ENCODE measurements around the gene EPHA10. TPM values are rescaled to one million over a fixed set of nuclear protein-coding genes. Genes with fewer than 3 reads are reported as not detected.

EPHA10 gene
- total RNA-seq, 2 experiments from 2014 or later = not detected

DNA sequence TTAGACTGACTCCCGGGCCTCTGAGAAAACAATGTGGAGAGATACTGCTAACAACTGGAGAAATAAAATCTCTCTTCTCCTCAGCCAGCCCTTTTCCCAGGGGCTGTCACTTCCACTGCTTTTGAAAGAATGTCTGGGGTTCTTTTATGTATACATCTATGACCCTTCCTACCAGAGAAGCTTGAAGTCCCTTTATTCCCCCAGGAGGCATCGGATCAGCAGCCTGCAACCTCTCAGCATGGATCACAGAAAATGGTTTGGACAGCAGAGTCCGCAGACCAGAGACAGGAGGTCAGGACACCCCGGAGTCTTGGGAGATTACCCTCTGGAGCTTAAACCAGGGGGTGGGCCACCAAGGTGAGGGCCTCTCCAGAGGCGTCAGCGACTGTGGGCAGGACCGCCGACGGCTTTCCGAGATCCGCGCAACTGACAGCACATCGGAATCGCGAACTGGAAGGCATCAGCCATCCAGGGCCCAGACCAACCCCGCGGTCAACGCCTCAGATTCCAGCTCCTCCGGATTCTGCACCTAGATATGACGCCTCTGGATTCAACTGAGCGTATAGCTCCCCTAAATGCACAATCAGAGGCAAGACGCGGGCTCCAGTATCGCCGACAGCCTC is 1.0 kb downstream of the EPHA10 start:
- ChIA-PET POLR2A (no interaction called here), CTCF (interaction anchor here (1.6 kb wide), 1 partner anchor 96 kb away, joined by 4 read pairs; no protein-coding TSS in a partner anchor)
- H3K27me3 Mint-ChIP-seq = peaks cover 58% of the 10 kb centered on the region
- no peak overlapping the region for H3K4me3 Mint-ChIP-seq
- no peaks in the 10 kb centered on the region for H3K36me3 Mint-ChIP-seq (ENCODE audit: low read depth)
- DNase-seq = no peak
- H3K4me1 Mint-ChIP-seq = peaks cover 7% of the 10 kb centered on the region
- no peaks in the 10 kb centered on the region for H3K9me3 Mint-ChIP-seq
- H3K27ac Mint-ChIP-seq = no peak overlapping the region

DNA sequence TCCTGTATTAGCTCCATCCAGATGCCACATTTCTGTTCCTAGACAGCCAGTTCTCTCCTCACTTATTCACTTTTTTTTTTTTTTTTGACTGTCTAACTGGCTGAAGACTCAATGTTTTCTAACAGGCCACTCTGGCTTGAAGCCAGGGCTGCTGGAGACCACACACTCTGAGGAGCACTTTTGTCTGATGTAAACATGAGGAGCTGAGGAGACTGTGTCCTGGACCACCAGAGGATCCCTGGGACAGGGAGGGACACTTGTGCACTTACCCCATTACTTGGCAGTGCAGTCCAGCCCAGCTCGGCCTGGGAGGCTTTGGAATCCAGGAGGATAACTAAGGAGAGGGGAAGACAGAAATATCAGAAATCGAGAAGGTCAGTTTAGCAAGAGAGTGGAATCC is 2.4 kb downstream of the EPHA10 start:
- no peak overlapping the region for H3K4me3 Mint-ChIP-seq
- H3K36me3 Mint-ChIP-seq (ENCODE audit: low read depth) = no peaks in the 10 kb centered on the region
- POLR2A ChIA-PET = no interaction called here
- no peak overlapping the region for H3K27ac Mint-ChIP-seq
- H3K4me1 Mint-ChIP-seq = peaks cover 7% of the 10 kb centered on the region
- CTCF ChIA-PET = no interaction called here
- DNase-seq = no peak
- peaks cover 50% of the 10 kb centered on the region for H3K27me3 Mint-ChIP-seq
- H3K9me3 Mint-ChIP-seq = no peaks in the 10 kb centered on the region

DNA sequence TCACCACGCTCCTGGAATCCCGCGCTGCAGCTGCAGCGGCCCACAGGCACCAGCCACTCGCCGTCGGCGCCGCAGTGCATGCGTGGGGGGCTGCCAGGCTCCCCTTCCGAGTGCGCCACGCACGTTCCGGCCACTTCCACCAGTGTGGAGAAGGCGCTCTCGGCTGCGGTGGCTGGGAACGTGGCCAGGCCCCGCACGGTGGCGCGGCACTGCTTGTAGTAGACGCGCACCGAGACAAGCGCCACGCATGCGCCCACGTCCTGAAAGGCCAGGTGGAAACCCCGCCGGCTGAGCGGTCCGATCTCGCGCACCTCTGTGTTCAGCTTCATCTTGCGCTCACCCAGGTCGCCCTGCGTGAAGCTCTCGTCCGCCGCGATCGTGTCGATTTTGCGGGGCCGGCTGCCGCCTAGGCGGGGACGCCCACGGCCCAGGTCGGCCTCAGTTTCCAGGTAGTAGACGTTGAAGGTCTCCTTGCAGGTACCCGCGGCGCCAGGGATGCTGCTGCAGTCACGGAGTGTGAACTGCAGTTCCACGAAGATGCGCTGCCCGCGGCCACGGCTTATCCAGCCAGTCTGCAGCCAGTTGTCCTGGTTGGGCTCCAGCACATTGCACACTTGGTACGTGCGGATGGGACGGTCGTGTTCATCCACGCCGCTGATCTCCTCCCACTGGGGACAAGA is 3.4 kb downstream of the EPHA10 start:
- peaks cover 7% of the 10 kb centered on the region for H3K4me1 Mint-ChIP-seq
- no peaks in the 10 kb centered on the region for H3K36me3 Mint-ChIP-seq (ENCODE audit: low read depth)
- H3K4me3 Mint-ChIP-seq = no peak overlapping the region
- no peaks in the 10 kb centered on the region for H3K9me3 Mint-ChIP-seq
- peaks cover 43% of the 10 kb centered on the region for H3K27me3 Mint-ChIP-seq
- no peak overlapping the region for H3K27ac Mint-ChIP-seq
- ChIA-PET CTCF (no interaction called here), POLR2A (no interaction called here)
- DNase-seq = no peak

DNA sequence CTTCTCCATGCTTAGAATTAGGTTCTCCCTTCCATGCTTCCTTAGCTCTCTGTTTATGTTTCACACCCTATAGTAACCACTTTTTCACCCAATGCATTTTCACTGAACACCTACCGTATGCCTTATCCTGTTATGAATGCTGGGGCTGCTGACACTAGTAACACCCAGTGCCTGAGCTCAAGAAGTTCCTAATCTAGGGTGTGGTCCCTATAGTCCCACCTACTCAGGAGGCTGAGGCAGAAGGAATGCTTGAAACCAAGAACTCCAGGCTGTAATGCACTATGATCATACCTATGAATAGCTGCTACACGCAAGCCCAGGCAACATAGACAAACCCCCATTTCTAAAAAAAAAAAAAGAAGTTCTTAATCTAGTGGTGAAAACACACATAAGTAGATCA is 5.5 kb downstream of the EPHA10 start:
- Mint-ChIP-seq H3K9me3 (no peaks in the 10 kb centered on the region), H3K27ac (no peak overlapping the region), H3K27me3 (peaks cover 38% of the 10 kb centered on the region), H3K4me3 (no peak overlapping the region), H3K4me1 (peaks cover 3% of the 10 kb centered on the region), H3K36me3 (ENCODE audit: low read depth) (no peaks in the 10 kb centered on the region)
- ChIA-PET POLR2A (no interaction called here), CTCF (no interaction called here)
- no peak for DNase-seq

- ChIA-PET CTCF (no interaction called here), POLR2A (no interaction called here)
- H3K4me1 Mint-ChIP-seq = peaks cover 12% of the 10 kb centered on the region
- no peak overlapping the region for H3K27ac Mint-ChIP-seq
- H3K36me3 Mint-ChIP-seq (ENCODE audit: low read depth) = no peaks in the 10 kb centered on the region
- peaks cover 43% of the 10 kb centered on the region for H3K27me3 Mint-ChIP-seq
- no peaks in the 10 kb centered on the region for H3K9me3 Mint-ChIP-seq
- no peak for DNase-seq
- H3K4me3 Mint-ChIP-seq = no peak overlapping the region
Measured at GRCh38 chr1:37755951-37756560, 8.9 kb downstream of the EPHA10 start.

DNA sequence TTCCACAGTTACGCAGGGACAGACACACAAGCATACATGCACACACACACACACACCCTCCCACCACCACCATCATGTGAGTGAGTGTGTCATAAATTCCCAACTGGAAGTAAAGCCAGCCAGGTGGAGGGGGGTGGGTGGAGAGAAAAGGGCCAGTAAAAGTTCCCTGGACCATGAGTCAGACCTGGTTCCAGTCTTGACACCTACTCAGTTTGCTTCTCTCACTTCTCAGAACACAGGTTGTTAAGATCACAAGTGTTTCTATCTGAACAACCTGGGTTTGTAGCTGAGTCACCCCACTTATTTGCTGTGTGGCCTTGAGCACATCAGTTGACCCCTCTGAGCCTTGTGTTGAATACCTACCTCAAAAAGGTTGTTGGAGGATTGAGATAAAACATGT is 9.6 kb downstream of the EPHA10 start:
- CTCF ChIA-PET = no interaction called here
- DNase-seq = no peak
- Mint-ChIP-seq H3K27ac (no peak overlapping the region), H3K27me3 (peaks cover 43% of the 10 kb centered on the region), H3K9me3 (no peaks in the 10 kb centered on the region), H3K4me1 (peaks cover 12% of the 10 kb centered on the region), H3K36me3 (ENCODE audit: low read depth) (no peaks in the 10 kb centered on the region), H3K4me3 (no peak overlapping the region)
- POLR2A ChIA-PET = no interaction called here

DNA sequence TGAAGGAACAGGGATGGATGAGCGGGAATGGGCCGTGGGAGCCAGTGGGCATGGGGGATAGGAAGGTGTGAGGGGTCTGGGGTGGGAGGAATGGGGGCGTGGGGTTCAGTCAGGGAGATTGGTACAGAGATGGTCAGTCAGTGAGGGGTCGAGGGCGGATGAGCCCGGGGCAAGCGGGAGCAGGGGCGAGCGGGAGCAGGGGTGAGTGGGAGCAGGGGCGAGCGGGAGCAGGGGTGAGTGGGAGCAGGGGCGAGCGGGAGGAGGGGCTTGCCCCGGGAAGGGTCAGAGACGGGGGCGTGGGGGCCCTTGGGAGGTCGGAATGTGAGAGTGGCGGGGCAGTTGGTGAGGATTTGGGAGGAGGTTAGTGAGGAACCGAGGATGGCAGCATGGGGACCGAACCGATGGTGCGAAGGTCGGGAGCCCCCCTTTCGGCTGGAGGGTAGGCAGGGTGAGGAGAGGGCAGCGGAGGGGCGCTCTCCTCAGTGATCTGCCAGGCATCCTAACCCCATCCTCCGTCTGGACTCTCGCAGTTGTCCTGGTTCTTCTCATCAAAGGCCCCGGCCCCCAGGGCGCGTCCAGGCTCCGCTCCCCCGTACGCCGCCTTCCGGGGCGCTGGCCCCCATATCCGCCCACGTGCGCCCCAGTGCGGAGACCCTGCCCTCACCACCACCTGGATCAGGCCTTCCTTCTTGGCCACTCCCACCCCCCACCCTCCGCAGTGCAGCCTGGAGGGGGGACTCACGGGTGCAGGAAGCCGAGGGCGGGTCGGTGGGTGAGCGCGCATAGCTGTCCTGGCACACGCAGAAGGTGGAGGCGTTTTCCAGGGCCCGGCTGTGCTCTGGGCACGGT is 11.2 kb downstream of the EPHA10 start:
- no peak overlapping the region for H3K27ac Mint-ChIP-seq
- ChIA-PET CTCF (no interaction called here), POLR2A (no interaction called here)
- H3K36me3 Mint-ChIP-seq (ENCODE audit: low read depth) = no peaks in the 10 kb centered on the region
- peaks cover 12% of the 10 kb centered on the region for H3K4me1 Mint-ChIP-seq
- no peaks in the 10 kb centered on the region for H3K9me3 Mint-ChIP-seq
- H3K4me3 Mint-ChIP-seq = peak overlapping the region; percentile 53
- DNase-seq = no peak
- H3K27me3 Mint-ChIP-seq = peaks cover 49% of the 10 kb centered on the region

DNA sequence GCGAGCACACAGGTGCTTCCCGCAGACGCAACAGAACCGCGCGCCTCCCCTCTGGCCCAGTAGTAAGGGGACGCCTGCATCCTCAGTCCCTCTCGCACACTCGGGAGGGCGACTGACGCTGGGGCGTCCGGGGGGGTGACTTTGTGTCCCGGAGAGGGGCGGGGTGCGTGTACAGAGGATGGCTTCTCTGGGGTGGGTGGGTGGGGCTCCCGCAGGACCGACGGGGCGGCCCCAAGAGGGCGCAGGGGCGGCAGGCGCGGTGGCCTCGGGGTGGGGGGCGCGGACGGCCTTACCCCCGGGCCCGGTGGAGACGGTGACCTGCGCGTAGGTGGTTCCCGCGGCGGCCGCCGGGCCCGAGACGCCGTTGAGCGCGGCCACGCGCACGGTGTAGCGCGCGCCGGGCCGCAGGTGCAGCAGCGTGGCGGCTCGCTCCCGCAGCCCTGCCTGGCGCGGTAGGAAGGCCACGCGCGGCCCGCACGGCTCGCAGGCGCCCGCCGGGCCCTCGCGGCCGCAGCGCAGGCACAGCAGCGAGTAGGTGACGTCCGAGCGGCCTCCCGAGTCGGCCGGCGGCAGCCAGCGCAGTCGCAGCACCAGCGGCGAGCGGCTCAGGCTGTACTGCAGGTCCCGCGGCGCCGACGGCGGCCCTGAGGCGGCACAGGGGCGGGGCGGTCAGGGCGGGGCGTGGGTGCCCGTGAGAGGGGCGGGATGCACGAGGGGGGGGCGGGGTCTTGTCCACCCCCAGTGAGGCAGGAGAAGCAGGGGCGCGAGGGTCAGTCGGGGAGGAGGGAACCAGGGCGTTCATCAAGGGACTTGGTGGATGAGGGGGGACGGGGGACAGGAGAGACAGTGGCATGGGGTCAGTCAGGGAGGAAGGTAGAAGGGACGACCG is 12.1 kb downstream of the EPHA10 start:
- POLR2A ChIA-PET = no interaction called here
- no peak overlapping the region for H3K27ac Mint-ChIP-seq
- H3K36me3 Mint-ChIP-seq (ENCODE audit: low read depth) = no peaks in the 10 kb centered on the region
- peaks cover 12% of the 10 kb centered on the region for H3K4me1 Mint-ChIP-seq
- peak; percentile 29 for DNase-seq
- CTCF ChIA-PET = no interaction called here
- peak overlapping the region; percentile 53 for H3K4me3 Mint-ChIP-seq
- no peaks in the 10 kb centered on the region for H3K9me3 Mint-ChIP-seq
- H3K27me3 Mint-ChIP-seq = peaks cover 52% of the 10 kb centered on the region

DNA sequence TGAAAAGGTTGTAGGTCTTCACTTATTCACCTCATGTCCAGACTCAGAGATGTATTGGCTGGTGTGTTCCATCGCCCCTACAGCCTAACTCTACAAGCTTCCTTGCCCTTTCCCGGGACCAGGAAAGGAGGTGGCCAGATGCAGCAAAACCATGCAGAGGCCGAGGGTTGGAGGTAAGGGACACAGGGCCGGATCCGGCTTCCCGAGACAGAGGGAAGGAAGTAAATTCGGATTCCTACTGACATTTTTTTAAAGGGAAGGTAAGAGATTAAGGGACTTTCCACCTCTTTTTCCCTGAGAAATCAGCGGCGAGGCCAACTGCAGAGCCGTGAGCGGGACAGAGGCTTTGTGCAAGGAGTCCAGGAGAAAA is 12.7 kb downstream of the EPHA10 start:
- ChIA-PET CTCF (no interaction called here), POLR2A (interaction anchor here (0.6 kb wide), 1 partner anchor 302 kb away, joined by 3 read pairs; no protein-coding TSS in a partner anchor)
- Mint-ChIP-seq H3K4me1 (peaks cover 12% of the 10 kb centered on the region), H3K27ac (no peak overlapping the region), H3K4me3 (peak overlapping the region; percentile 50), H3K9me3 (no peaks in the 10 kb centered on the region), H3K27me3 (peaks cover 57% of the 10 kb centered on the region), H3K36me3 (ENCODE audit: low read depth) (no peaks in the 10 kb centered on the region)
- DNase-seq = no peak

DNA sequence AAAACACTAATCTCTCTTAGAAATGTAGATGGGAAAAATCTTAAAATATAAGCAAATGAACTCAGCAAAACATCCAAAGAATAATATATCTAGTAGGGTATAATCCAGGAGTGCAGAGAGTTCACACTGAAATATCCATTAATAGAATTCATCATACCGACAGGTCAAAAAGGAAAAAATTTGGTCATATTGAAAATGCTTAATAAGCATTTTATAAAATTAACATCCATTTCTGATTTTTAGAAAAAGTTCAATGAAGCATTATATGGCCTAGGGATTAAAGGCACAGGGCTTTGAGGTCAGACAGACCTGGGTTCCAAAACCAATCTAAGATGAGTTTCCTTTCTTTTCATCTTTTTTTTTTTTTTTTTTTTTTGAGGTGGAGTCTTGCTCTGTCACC is 16.4 kb downstream of the EPHA10 start:
- peaks cover 41% of the 10 kb centered on the region for H3K27me3 Mint-ChIP-seq
- H3K4me3 Mint-ChIP-seq = no peak overlapping the region
- no peaks in the 10 kb centered on the region for H3K36me3 Mint-ChIP-seq (ENCODE audit: low read depth)
- ChIA-PET POLR2A (no interaction called here), CTCF (no interaction called here)
- H3K4me1 Mint-ChIP-seq = peaks cover 7% of the 10 kb centered on the region
- no peak for DNase-seq
- no peak overlapping the region for H3K27ac Mint-ChIP-seq
- no peaks in the 10 kb centered on the region for H3K9me3 Mint-ChIP-seq

- Mint-ChIP-seq H3K36me3 (ENCODE audit: low read depth) (no peaks in the 10 kb centered on the region), H3K9me3 (no peaks in the 10 kb centered on the region), H3K27ac (no peak overlapping the region), H3K4me3 (no peak overlapping the region), H3K4me1 (no peaks in the 10 kb centered on the region), H3K27me3 (peaks cover 34% of the 10 kb centered on the region)
- CTCF ChIA-PET = no interaction called here
- POLR2A ChIA-PET = no interaction called here
- no peak for DNase-seq
Measured at GRCh38 chr1:37746806-37747205, 18.1 kb downstream of the EPHA10 start.

DNA sequence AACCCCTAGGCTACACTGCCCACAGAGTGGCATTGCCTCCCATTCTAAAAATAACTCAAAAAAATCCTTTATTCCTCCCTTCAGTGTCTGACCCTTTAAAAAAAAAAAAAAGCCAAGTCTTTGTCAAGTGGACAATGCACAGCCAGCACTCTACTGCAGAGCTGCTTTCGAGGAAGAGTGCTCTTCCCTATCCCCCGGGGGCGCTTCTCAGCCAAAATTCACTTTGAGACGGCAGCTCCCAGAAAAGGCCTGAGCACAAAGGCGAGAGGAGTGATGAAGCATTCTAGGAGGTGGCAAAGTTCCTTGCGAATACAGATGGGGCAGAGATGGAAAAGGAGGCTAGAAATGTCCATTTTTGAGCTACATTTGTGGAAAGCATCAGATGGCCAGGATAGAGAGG is 23.3 kb downstream of the EPHA10 start:
- no peak overlapping the region for H3K4me3 Mint-ChIP-seq
- ChIA-PET CTCF (interaction anchor here (1.6 kb wide), 1 partner anchor 118 kb away, joined by 5 read pairs; the partner anchor contains the start of gene MTF1), POLR2A (no interaction called here)
- peaks cover 27% of the 10 kb centered on the region for H3K27me3 Mint-ChIP-seq
- no peaks in the 10 kb centered on the region for H3K36me3 Mint-ChIP-seq (ENCODE audit: low read depth)
- no peak overlapping the region for H3K27ac Mint-ChIP-seq
- no peaks in the 10 kb centered on the region for H3K4me1 Mint-ChIP-seq
- H3K9me3 Mint-ChIP-seq = no peaks in the 10 kb centered on the region
- no peak for DNase-seq

GRCh38 chr1:37741130-37741529 is 23.8 kb downstream of the EPHA10 start:
- no peak for DNase-seq
- Mint-ChIP-seq H3K36me3 (ENCODE audit: low read depth) (no peaks in the 10 kb centered on the region), H3K4me1 (no peaks in the 10 kb centered on the region), H3K27me3 (peaks cover 26% of the 10 kb centered on the region), H3K9me3 (no peaks in the 10 kb centered on the region), H3K4me3 (no peak overlapping the region), H3K27ac (no peak overlapping the region)
- CTCF ChIA-PET = no interaction called here
- POLR2A ChIA-PET = no interaction called here
